ENCODE data around the gene RANBP3.

- TF ChIP-seq CTCF (IDR thresholded peaks at IDR 0.05) = no peak
- TF ChIP-seq POLR2AphosphoS5 (IDR thresholded peaks at IDR 0.05) = no peak
- TF ChIP-seq POLR2A (IDR thresholded peaks at IDR 0.05) = no peak
Measured at GRCh38 chr19:5956323-5956722, 21.6 kb downstream of the RANBP3 start.
